Activated CD4-positive, alpha-beta T cell treated with anti-CD3 and anti-CD28 coated beads for 36 hours (primary cell): ENCODE measurements around the gene MAGEF1. TPM values are rescaled to one million over a fixed set of nuclear protein-coding genes. Genes with fewer than 3 reads are reported as not detected.

Source experiments
- ATAC-seq: fragments of 200-7000 bp; cut with Tn5 transposase; one replicate; pipeline ENCODE4 v1.10.0; 2021; ENCODE audit warnings: mild to moderate bottlenecking, moderate library complexity
- CTCF ChIA-PET: fragments of 350-600 bp; sonication (Branson Sonifier 250); formaldehyde crosslinking; loops from one replicate; lab custom pipeline; 2021; ENCODE audit warnings: antibody characterized with exemption; lab: Charles Lee
- POLR2A ChIA-PET: fragments of 350-600 bp; sonication (Branson Sonifier 250); formaldehyde crosslinking; loops from one replicate; lab custom pipeline; 2021; ENCODE audit warnings: antibody characterized with exemption, inconsistent platforms; lab: Charles Lee
- DNase-seq: peaks from one replicate; pipeline ENCODE4 v3.0.0-alpha.2; 2020
- H3K27ac Mint-ChIP-seq: one replicate; pipeline ENCODE4 v1.8.0; 2021; ENCODE audit warnings: mixed read lengths
- H3K27me3 Mint-ChIP-seq: one replicate; pipeline ENCODE4 v1.8.0; 2021; ENCODE audit warnings: mixed read lengths
- H3K36me3 Mint-ChIP-seq: one replicate; pipeline ENCODE4 v1.8.0; 2021; ENCODE audit warnings: low read depth, mixed read lengths
- H3K4me1 Mint-ChIP-seq: one replicate; pipeline ENCODE4 v1.8.0; 2021; ENCODE audit warnings: mixed read lengths
- H3K4me3 Mint-ChIP-seq: one replicate; pipeline ENCODE4 v1.8.0; 2021; ENCODE audit warnings: mild to moderate bottlenecking, moderate library complexity, mixed read lengths
- H3K9me3 Mint-ChIP-seq: one replicate; pipeline ENCODE4 v1.8.0; 2021; ENCODE audit warnings: low read depth, mixed read lengths
- intact Hi-C, 2 experiments: fragments of 100-400 bp; cut with DNase I in 1 of 2; cut with micrococcal nuclease in 1 of 2; formaldehyde crosslinking; loops; one replicate each; pipeline versions ENCODE4 v1.14.2 to v1.15.1; 2022 to 2024; cut with DNase I, micrococcal nuclease
- total RNA-seq, 2 experiments: library from RNA; stranded (reverse); gene quantifications; one replicate each; pipeline ENCODE4 v1.2.3, GENCODE V29; 2021

The MAGEF1 gene
- total RNA-seq, 2 experiments from 2014 or later: 13.6 to 14.3 TPM

GRCh38 chr3:184751204-184752040 lies 39.6 kb upstream of the MAGEF1 start:
- CTCF ChIA-PET: interaction anchor here (0.6 to 2.6 kb wide), 3 partner anchors 25 to 1224 kb away, joined by 3 to 12 read pairs (median 4); no protein-coding TSS in a partner anchor
- no peaks in the 10 kb centered on the region for H3K36me3 Mint-ChIP-seq
- peaks cover 12% of the 10 kb centered on the region for H3K4me1 Mint-ChIP-seq
- POLR2A ChIA-PET: interaction anchor here (0.6 kb wide), 2 partner anchors 115 to 1646 kb away, joined by 3 to 4 read pairs; no protein-coding TSS in a partner anchor
- H3K4me3 Mint-ChIP-seq: no peak overlapping the region
- intact Hi-C loops: no loop called here
- DNase-seq: no peak
- peaks cover 2% of the 10 kb centered on the region for H3K27me3 Mint-ChIP-seq
- H3K27ac Mint-ChIP-seq: no peak overlapping the region
- no peak for ATAC-seq
- no peaks in the 10 kb centered on the region for H3K9me3 Mint-ChIP-seq

GRCh38 chr3:184750349-184751083 lies 38.7 kb upstream of the MAGEF1 start:
- DNase-seq (no peak), ATAC-seq (no peak)
- Mint-ChIP-seq H3K27ac (no peak overlapping the region), H3K4me3 (no peak overlapping the region), H3K4me1 (peaks cover 12% of the 10 kb centered on the region), H3K9me3 (no peaks in the 10 kb centered on the region), H3K36me3 (no peaks in the 10 kb centered on the region), H3K27me3 (peaks cover 2% of the 10 kb centered on the region)
- intact Hi-C loops: no loop called here
- ChIA-PET CTCF (interaction anchor here (0.6 to 2.6 kb wide), 3 partner anchors 24 to 1225 kb away, joined by 3 to 12 read pairs (median 4); no protein-coding TSS in a partner anchor), POLR2A (interaction anchor here (0.6 kb wide), 1 partner anchor 16 kb away, joined by 3 read pairs; no protein-coding TSS in a partner anchor)

GRCh38 chr3:184749168-184749744 lies 37.4 kb upstream of the MAGEF1 start:
- Mint-ChIP-seq H3K27ac (no peak overlapping the region), H3K36me3 (no peaks in the 10 kb centered on the region), H3K4me3 (no peak overlapping the region), H3K4me1 (peaks cover 12% of the 10 kb centered on the region), H3K27me3 (peaks cover 2% of the 10 kb centered on the region), H3K9me3 (no peaks in the 10 kb centered on the region)
- no peak for DNase-seq
- no peak for ATAC-seq
- ChIA-PET CTCF (interaction anchor here (1.3 kb wide), 1 partner anchor 188 kb away, joined by 11 read pairs; the partner anchor contains the start of gene EPHB3), POLR2A (no interaction called here)
- intact Hi-C loops: no loop called here

GRCh38 chr3:184748219-184749135 lies 36.6 kb upstream of the MAGEF1 start:
- ATAC-seq (peak; percentile 93), DNase-seq (peak; percentile 47)
- intact Hi-C loops: loop anchor here in 1 of 2 experiments (1.0 kb wide), 1 partner anchor 187 kb away; the partner anchor contains the start of gene EPHB3
- peak overlapping the region; percentile 39 for H3K27ac Mint-ChIP-seq
- H3K9me3 Mint-ChIP-seq: no peaks in the 10 kb centered on the region
- H3K4me1 Mint-ChIP-seq: peaks cover 12% of the 10 kb centered on the region
- POLR2A ChIA-PET: no interaction called here
- H3K4me3 Mint-ChIP-seq: no peak overlapping the region
- peaks cover 2% of the 10 kb centered on the region for H3K27me3 Mint-ChIP-seq
- H3K36me3 Mint-ChIP-seq: no peaks in the 10 kb centered on the region
- CTCF ChIA-PET: interaction anchor here (1.3 kb wide), 1 partner anchor 187 kb away, joined by 11 read pairs; the partner anchor contains the start of gene EPHB3

GRCh38 chr3:184746131-184747120 lies 34.6 kb upstream of the MAGEF1 start:
- no peaks in the 10 kb centered on the region for H3K36me3 Mint-ChIP-seq
- no peak overlapping the region for H3K4me3 Mint-ChIP-seq
- no peak overlapping the region for H3K27ac Mint-ChIP-seq
- CTCF ChIA-PET: interaction anchor here (0.5 kb wide), 1 partner anchor 15 kb away, joined by 4 read pairs; no protein-coding TSS in a partner anchor
- peaks cover 2% of the 10 kb centered on the region for H3K27me3 Mint-ChIP-seq
- intact Hi-C loops: no loop called here
- POLR2A ChIA-PET: no interaction called here
- H3K4me1 Mint-ChIP-seq: peaks cover 9% of the 10 kb centered on the region
- ATAC-seq: no peak
- DNase-seq: no peak
- no peaks in the 10 kb centered on the region for H3K9me3 Mint-ChIP-seq

GRCh38 chr3:184745526-184745925 lies 33.7 kb upstream of the MAGEF1 start:
- no peak overlapping the region for H3K27ac Mint-ChIP-seq
- H3K4me1 Mint-ChIP-seq: peaks cover 11% of the 10 kb centered on the region
- DNase-seq: no peak
- intact Hi-C loops: no loop called here
- CTCF ChIA-PET: no interaction called here
- no peak for ATAC-seq
- H3K4me3 Mint-ChIP-seq: no peak overlapping the region
- H3K27me3 Mint-ChIP-seq: peaks cover 2% of the 10 kb centered on the region
- no peaks in the 10 kb centered on the region for H3K36me3 Mint-ChIP-seq
- POLR2A ChIA-PET: no interaction called here
- no peaks in the 10 kb centered on the region for H3K9me3 Mint-ChIP-seq

GRCh38 chr3:184743248-184743647 lies 31.4 kb upstream of the MAGEF1 start:
- H3K4me3 Mint-ChIP-seq: no peak overlapping the region
- H3K4me1 Mint-ChIP-seq: peaks cover 10% of the 10 kb centered on the region
- ChIA-PET POLR2A (no interaction called here), CTCF (interaction anchor here (0.6 to 1.7 kb wide), 7 partner anchors 35 to 277 kb away, joined by 3 to 11 read pairs (median 3); partner anchors contain the start of gene EPHB3)
- DNase-seq (no peak), ATAC-seq (no peak)
- peaks cover 5% of the 10 kb centered on the region for H3K27me3 Mint-ChIP-seq
- no peak overlapping the region for H3K27ac Mint-ChIP-seq
- intact Hi-C loops: no loop called here
- no peaks in the 10 kb centered on the region for H3K9me3 Mint-ChIP-seq
- no peaks in the 10 kb centered on the region for H3K36me3 Mint-ChIP-seq

- ChIA-PET POLR2A (no interaction called here), CTCF (interaction anchor here (0.6 to 1.6 kb wide), 6 partner anchors 36 to 276 kb away, joined by 3 to 5 read pairs (median 3); partner anchors contain the start of gene EPHB3)
- intact Hi-C loops: no loop called here
- Mint-ChIP-seq H3K27ac (no peak overlapping the region), H3K4me1 (peaks cover 7% of the 10 kb centered on the region), H3K27me3 (peaks cover 5% of the 10 kb centered on the region), H3K36me3 (no peaks in the 10 kb centered on the region), H3K4me3 (no peak overlapping the region), H3K9me3 (no peaks in the 10 kb centered on the region)
- DNase-seq: no peak
- ATAC-seq: no peak
Measured at GRCh38 chr3:184742676-184743135, 30.8 kb upstream of the MAGEF1 start.

GRCh38 chr3:184741798-184742675 lies 30.2 kb upstream of the MAGEF1 start:
- Mint-ChIP-seq H3K36me3 (no peaks in the 10 kb centered on the region), H3K27me3 (peaks cover 5% of the 10 kb centered on the region), H3K4me3 (no peak overlapping the region), H3K4me1 (peaks cover 7% of the 10 kb centered on the region), H3K27ac (no peak overlapping the region), H3K9me3 (no peaks in the 10 kb centered on the region)
- ChIA-PET CTCF (interaction anchor here (0.9 kb wide), 1 partner anchor 181 kb away, joined by 4 read pairs; the partner anchor contains the start of gene EPHB3), POLR2A (no interaction called here)
- intact Hi-C loops: no loop called here
- no peak for DNase-seq
- ATAC-seq: no peak
